Femur (tissue), 1 donor: ENCODE data around the gene DCAF15.

Source experiments
- DNase-seq: peaks from one replicate; pipeline ENCODE4 v3.0.0-alpha.2; 2017

The DCAF15 gene

GRCh38 chr19:13978351-13979243 is 26.3 kb downstream of the DCAF15 start:
- DNase-seq = peak; percentile 95

DNA sequence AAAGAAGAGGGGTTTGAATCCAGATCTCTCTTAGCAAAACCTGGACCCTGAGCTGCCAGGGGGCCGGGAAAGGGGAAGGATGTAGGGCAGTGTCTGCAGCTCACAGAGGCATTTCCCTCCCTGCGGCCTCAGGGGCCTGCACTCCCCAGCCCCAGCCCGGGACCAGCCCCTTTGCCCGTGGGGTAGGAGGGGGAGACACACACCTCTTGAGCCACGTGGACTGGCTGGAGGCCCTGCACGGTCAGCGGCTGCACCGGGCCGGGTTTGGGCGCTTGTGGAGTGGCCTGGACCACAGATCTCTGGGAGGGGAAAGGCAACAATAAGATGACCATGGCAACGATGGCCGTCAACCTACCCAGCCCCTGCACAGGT is 26.9 kb downstream of the DCAF15 start:
- DNase-seq = peak; percentile 75

DNA sequence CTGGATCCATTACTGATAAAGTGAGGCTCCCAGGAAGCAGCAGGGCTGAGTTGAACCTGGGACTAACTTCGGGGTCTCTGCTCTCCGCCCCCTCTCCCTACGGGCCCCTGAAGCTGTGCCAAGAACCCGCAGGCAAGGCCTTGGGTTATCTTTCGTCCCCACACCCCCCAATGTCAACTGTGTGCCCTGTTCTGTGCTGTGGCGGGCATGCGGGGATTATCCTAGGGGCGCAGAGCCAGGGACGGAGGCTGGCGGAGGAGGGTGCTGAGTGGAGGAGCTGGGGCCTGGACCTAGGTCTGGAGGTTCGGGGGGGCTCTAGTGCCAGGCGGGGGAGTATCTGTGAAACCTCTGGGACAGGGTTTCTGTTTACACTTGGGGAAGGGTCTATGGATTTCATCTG is 27.4 kb downstream of the DCAF15 start:
- DNase-seq = no peak

DNA sequence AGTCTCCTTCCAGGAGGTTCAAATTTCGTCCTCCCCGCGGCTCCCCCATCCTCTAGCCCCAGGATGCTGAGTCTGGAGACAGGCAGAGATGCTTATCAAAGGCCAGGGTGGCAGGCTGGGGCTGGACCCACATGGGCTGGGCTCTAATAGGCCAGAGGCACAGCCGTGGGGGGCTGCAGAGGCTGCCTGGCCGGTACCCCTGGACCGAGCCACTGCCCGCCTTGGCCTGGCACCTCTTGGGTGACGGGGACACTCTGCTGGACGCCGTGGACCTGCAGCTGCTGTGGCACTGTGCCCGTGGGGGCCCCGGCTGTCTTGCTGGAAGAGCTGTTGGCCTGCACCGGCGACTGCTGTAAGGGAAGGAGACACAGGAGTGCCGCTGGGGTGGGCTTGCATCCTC is 28.0 kb downstream of the DCAF15 start:
- DNase-seq = no peak

DNA sequence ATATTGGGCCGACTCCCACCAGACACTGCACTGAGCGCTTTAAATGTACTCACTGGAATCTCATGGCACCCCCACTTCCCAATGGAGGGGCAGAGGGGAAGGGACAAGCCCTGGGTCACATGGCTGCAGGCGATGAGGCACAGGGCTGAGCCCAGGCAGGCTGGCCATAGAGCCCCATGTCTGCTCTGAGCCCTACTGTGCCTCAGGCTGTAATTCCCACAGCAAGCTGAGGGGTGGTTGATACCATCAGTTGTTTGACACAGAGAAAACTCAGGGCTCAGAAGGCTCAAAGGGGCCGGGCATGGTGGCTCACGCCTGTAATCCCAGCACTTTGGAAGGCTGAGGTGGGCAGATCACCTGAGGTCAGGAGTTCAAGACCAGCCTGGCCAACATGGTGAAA is 28.7 kb downstream of the DCAF15 start:
- DNase-seq = no peak

GRCh38 chr19:13981467-13981866 is 29.2 kb downstream of the DCAF15 start:
- DNase-seq = no peak

DNA sequence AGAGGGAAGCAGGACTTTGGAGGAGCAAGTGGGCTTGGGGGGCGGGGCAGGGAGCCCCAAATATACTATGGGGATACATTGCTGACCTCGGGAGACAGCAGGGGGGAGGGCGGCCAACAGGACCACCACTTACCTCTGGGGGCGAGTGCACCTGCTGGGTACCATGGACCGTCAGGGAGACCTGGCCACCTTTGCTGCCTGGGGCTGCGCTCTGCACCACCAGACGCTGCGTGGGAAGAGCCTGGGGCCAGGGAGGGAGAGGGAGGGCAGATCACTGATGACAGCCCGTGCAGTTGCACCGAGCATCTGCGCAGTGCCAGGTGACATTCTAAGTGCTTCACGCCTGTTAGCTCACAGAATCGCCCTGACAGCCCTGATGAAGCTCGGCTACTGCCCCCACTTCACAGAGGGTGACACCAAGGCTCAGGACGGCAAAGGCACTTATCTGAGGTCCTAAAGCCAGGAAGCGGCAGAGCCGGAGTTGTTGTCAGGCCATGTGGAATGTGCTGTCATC is 29.7 kb downstream of the DCAF15 start:
- DNase-seq = no peak

DNA sequence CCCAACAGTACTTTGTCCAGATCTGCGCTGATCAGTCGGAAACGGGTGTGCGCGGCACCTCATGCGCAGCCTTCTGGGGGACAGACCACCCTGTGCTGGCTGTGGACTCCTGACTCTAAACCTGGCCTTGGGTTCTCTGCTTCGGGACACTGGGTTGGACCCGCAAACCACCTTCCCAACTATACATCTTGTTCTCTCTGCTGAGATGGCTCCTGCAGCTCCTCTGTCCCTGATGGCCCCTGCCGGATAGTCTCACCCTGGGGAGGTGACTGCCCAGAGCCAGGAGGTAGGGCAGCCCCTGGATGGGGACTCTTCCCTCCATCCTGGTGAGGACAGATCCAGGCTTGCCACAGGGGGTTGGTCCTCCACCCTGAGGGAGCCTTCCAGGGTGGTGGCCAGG is 30.5 kb downstream of the DCAF15 start:
- no peak for DNase-seq

GRCh38 chr19:13983213-13983889 is 31.0 kb downstream of the DCAF15 start:
- DNase-seq = no peak

GRCh38 chr19:13984186-13984585 is 31.9 kb downstream of the DCAF15 start:
- DNase-seq = no peak

- DNase-seq = no peak
These were observed 32.8 kb downstream of the DCAF15 start for GRCh38 chr19:13984875-13985741.

DNA sequence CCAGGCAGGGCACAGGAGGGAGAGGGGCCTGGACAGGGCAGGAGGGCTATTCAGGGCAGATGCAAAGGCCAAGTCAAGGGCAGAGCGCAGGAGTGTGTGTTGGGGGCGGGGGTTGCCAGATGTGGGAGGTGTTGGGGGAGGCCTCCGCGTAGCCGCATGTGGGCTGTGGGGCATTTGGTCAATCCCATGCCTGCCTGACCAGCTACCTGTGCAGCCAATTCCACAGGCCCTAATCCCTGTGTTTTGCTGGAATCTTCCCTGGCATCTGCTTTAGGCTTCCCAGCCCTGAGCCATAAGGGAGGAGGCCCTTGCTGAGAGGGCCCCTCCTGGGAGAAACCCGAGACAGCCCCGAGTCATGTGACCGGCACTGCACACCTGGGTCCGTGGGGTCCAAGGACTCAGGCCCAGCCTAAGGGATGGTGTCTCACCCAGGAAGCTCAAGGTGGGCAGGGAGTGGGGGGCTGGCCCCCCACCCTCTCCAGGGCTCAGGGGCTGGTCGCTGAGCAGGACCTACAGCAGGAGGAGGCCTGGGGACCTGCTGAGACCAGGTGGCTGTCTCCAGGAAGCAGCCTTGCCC is 33.5 kb downstream of the DCAF15 start:
- DNase-seq = no peak

GRCh38 chr19:13986348-13986904 is 34.1 kb downstream of the DCAF15 start:
- DNase-seq = peak; percentile 93

GRCh38 chr19:13987101-13987890 is 35.0 kb downstream of the DCAF15 start:
- no peak for DNase-seq

- DNase-seq = no peak
These were observed 37.2 kb downstream of the DCAF15 start for GRCh38 chr19:13989487-13989886.

- no peak for DNase-seq
These were observed 37.8 kb downstream of the DCAF15 start for GRCh38 chr19:13990085-13990484.

- no peak for DNase-seq
These were observed 39.7 kb downstream of the DCAF15 start for GRCh38 chr19:13992025-13992424.

- no peak for DNase-seq
These were observed 41.4 kb downstream of the DCAF15 start for GRCh38 chr19:13993590-13994300.

- DNase-seq = no peak
These were observed 42.9 kb downstream of the DCAF15 start for GRCh38 chr19:13995017-13995728.
